Hypothalamus (tissue), 51 donors: ENCODE measurements around the gene TPCN2.
A peak's percentile ranks its signal among the peaks of the same experiment; 100 is the strongest.

Experiments
- DNase-seq, 51 donors: peaks; one replicate each; lab custom pipeline; 2025; lab: John Stamatoyannopoulos, UW

TPCN2 gene

DNA sequence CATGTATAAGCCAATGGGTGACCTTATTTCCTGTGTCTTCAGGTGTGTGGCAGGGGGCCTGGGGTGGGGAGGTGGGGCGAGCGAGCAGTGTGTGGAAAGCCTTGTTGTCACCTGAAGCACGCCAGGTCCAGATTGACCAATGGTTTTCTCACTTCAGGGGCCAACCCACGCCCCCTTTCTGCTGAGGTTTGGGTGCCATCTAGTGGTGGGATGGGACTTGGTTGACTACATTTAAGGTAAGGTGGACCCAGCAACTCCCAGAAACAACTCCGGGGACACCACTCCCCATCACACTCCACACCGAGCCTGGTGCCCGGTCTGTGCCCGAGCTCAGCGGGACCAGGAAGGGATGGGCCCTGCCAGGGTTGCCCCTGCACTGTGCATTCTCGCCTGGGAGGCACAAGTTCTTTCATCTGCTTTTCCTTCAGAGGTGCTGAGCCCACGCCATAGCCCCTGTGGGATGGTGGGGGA, 40.0 kb downstream of the TPCN2 start:
- peak in 41 of 51 donors; percentile 6 to 72 (median 34) for DNase-seq

DNA sequence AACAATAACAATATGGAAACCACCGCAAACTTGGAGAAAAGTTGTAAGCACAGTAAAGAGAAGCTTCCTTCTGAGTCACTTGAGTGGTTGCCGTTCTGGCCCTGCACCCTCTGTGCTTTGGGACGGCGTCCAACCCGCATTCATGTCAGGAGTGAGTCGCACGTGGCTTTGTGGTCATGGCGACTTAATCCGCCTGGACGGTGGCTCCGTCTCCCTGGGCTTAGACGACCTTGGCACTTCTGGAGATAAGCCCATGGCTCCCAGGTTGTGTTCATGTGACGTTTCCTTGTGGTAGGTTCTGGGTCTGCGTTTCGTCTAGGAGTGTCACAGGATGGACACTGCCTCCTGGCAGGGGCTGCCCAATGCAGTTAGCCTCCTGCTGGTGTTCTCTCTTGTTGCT, 40.5 kb downstream of the TPCN2 start:
- DNase-seq, result no peak

DNA sequence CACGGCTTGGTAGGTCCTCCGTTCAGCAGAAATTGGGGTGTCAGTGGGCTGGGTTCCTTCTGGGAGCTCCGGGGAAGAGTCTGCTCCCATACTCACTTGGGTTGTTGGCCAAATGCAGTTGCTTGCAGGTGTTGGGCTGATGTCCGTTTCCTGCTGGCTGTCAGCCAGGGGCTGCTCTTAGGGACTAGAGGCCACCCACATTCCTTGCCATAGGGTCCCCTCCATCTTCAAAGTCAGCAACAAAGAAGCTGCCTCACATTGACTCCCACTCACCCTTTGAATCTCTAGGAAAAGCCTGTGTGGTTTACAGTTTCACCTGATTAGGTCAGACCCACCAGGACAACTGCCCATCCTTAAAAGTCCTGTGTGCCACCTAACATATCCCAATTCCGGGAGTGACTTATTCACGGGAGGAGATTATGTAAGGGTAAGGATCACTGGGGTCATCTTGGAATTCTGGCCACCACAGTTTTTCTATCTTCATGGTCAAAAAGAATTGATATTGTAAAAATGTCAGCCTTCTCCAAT, 43.0 kb downstream of the TPCN2 start:
- no peak for DNase-seq

DNA sequence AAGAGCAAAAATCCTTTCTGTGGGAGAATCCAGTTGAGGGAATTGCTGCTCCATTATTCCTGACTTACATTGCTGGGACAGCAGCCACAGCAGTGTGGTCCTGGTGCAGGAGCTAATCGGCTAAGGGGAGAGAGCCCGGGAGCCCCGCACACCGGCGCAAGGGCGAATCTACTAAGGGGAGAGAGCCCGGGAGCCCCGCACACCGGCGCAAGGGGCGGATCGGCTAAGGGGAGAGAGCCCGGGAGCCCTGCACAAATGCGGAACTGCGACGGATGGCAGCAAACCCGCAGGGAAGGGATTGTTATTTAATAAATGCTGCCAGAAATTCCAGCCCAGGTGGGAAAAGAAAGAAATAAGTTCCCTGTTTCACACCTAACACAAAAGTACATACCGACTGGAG, 43.5 kb downstream of the TPCN2 start:
- DNase-seq, result no peak

GRCh38 chr11:69093106-69093505, 44.4 kb downstream of the TPCN2 start:
- no peak for DNase-seq

DNA sequence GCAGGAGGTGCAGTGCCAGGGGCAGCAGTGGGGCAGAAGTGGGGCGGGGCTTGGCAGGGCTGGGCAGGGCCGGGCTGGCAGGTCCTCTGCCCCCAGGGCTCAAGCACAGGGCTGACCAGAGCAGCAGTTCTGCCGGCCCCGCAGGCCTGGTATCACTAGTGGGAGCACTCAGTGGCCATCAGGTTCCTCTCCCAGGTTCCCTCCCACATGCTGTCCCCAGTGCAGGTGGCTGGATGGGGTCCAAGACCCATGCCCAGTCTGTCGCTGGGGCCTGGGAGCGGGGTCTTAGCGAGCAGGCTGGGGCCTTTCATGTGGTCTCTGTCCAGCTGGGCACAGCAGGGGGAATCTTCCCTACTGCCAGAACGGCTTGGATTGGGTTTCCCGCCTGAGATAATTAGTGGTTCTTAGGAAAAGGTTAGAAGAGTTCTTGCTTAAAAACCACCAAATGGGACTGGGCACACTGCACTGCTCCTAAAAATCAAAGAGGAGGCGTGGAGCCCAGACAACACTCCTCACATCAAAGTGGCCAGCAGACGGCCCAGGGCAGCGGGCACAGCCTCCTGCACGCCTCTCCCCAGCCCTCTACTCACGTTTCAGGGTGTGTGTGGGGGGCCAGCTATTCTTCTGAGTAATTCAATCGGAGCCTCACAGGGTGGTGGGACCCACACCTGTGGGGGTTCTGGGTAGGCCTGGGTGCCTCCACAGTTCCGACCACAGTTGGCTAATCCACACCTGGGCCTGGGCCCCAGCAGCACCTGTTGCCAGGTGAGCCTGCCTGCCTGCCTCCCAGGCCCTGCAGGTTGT, 45.6 kb downstream of the TPCN2 start:
- no peak for DNase-seq

DNA sequence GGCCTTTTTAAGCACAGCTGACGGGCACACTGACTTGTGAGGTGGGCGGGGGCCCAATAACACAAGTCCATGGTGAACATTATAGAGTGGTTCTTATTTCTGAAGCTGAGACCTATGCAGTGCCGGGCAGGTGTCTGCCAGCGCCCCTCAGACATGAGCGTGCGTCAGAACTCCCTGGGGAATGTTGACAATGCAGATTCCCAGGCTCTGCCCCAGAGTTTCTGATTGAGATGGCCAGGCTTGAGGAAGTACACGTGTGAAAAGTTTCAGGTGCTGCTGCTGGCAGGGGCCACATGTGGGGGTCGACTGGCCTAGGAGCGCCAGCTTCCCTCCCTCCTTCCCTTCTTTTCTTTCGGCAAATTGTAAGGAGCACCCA, 46.2 kb downstream of the TPCN2 start:
- no peak for DNase-seq

DNA sequence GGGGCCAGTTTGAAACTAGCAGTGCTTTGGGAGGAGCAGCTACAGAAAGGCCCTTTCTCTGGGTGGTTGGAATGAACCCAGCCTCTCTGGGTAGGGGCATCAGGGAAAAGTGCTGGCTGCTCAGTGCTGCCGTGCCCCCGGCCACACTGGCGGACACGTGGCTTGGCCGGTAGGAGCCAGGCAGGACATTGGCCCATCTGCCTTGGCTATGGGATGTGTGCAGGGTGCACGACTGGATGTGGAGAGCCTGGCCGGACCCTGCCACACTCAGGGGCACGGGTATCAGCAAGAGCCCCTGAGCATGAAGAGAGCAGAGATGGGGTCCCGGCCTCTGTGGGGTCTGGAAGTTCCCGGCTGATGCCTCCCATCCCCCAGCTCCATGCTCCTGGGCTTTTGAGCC, 46.6 kb downstream of the TPCN2 start:
- DNase-seq, result peak in 5 of 51 donors; percentile 8 to 22 (median 15)

- no peak for DNase-seq
These were observed 47.7 kb downstream of the TPCN2 start for GRCh38 chr11:69096473-69096872.

DNA sequence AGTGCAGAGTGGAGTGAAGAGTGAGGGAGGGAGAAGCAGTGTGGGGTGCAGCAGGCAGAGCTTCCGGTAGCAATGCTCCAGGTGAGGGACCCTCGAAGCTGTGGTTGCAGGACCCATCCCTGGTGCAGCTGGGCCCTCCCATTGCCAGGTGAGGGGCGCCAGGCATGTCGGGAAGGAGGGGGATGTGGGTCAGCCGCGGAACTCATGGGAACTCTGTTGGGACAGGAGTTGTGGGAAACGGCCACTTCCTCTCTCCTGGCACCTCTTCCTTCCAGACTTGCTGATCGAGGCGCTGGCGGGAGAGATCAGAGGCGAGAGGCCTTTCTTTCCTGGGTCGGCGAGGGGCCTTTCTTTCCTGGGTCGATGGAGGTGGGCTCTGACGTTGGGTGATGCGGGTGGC, 48.5 kb downstream of the TPCN2 start:
- DNase-seq, result no peak

DNA sequence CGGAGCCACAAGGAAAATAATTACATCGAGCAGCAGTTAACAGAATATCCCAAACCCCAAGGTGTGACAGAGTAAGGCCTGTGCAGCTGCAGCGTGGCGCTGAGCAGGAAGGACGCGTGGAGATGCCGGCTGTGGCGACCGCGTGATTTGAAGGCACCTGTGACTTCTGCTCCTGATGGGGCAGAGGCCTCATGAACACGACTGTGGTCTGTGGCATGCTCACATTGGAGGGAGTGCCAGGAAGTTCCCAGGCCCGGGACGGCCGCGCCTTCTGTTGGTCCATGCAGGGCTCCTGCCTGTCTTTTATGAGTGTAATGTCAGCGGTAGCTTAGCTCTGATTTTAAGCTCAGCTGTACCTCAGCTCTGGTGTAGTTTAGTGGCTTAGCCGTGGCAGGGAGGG, 50.4 kb downstream of the TPCN2 start:
- no peak for DNase-seq

GRCh38 chr11:69100454-69101114, 51.9 kb downstream of the TPCN2 start:
- DNase-seq, result no peak

GRCh38 chr11:69101115-69101791, 52.5 kb downstream of the TPCN2 start:
- DNase-seq, result peak in 48 of 51 donors; percentile 10 to 74 (median 51)

DNA sequence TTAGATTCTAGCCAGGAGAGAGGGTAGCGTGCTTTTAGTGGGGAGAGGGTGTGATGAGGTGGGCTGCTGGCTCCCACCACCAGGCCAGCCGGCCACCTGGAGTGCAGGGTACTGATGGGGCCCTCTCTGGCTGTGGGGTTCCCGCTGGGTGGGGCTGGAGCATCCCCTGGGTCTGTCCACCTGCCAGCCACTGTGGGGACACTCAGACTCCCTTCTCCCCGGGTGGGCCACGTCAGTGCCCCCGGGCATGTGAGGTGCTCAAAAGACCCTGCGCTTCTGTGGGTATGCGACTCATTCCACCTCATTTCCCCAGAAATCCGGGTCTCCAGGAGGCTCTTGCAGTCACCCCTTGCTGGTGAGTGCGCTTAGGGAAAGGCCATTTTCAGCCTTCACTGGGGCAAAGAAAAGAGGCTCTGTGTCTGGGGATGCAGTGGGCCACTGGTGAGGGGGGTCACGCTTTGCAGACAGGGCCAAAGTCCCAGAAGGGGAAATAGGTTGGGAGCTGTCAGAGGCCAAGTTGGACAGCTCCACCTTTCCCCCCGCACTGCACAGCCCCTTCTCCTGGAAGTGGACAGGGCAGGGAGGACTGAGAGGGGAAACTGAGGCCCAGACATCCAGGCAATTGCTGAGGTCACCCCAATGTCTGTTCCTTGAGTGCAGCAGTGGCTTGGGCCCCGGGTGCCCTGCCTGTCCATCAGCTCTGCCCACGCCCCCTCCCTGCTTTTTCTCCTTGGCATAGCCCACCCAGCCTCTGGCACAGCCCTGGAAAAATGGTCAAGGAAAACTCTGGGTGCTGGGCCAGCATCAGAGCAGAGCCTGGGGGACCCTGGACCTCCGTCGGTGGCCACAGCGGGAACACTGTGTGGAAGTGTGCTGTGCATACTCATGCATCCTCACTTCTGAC, 53.3 kb downstream of the TPCN2 start:
- DNase-seq, result no peak

DNA sequence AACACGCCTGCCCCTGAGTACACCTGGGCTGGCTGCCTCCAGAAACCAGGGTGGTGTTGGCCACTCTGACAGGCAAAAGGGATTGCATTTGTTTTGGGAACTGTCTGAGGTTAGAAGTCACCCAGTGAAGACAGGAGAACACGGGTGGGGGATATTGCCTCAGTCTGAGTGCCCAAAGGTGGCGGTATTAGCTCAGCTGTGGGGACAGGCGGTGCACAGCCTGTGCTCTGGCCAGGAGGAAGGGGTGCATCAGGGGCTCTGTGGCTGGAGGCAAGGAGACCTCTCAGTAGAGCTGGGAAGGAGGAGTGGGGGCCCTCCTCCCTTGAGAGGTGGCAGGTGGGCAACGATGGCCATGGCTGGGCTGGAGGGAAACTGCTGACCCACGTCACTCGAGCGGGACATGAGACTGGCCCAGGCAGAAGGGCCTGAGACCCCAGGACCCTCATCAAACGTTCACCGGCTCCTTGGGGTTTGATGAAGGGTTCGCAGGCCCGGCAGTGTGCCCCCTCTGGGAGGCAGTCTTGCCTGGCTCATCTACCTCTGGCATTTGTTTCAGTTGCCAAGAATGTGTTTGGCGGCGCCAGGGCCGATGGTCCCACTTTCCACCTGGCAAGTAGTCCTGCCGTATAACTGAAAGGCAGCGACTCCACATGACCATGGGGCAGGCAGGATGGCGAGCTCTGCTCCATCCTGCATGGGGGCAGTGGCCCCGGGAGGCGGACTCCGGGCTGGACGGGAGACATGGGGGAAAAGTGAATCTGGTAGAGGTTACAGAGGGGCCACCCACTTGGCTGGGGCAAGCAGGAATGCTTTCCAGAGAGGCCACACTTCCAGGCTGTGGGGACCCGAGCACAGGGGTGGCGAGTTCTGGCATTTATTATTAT, 54.2 kb downstream of the TPCN2 start:
- DNase-seq, result no peak

DNA sequence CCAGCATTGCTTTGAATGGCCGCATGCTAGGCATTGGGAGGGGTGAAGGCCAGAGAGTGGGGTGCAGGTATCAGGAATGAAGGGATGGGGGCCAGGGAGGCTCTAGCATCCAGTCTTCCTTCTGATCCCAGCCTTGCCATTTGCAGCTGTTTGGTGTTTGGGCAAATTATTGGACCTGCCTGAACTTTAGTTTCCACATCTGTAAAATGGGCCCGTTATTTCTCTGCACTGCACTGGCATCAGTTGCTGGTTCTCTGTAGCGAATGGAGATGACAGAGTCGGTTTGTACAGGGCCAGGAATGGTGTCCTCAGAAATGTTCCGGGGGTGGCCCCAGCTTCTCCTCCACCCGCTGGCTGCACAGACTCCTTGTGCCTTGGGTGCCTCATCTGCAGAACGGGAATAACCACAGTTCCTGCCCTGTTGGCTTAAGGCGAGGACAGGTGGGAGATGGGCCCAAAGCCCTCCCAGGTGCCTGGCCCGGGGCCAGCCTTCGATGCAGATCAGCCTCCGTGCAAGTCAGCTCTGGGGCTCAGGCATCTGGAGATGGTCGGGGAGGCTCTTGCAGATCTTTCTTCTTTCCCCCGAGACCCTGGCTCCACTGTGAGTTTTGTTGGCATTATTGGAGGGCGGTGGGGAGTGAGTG, 55.6 kb downstream of the TPCN2 start:
- no peak for DNase-seq

GRCh38 chr11:69104856-69105395, 56.2 kb downstream of the TPCN2 start:
- no peak for DNase-seq

- no peak for DNase-seq
These were observed 56.8 kb downstream of the TPCN2 start for GRCh38 chr11:69105461-69106030.
